Breast epithelium (tissue), 3 donors: ENCODE data around the gene ZBTB34.

Experiments
- CTCF ChIP-seq, 3 donors: fragments of 450-650 bp; IDR thresholded peaks; one replicate each; pipeline ENCODE4 v1.5.1; 2016 to 2017; ENCODE audit warnings: antibody characterized with exemption in 3 of 3, mild to moderate bottlenecking in 3 of 3, moderate library complexity in 3 of 3
- POLR2A ChIP-seq: fragments of 450-650 bp; IDR thresholded peaks from one replicate; pipeline ENCODE4 v1.6.1; 2016; ENCODE audit warnings: antibody characterized with exemption, mild to moderate bottlenecking, moderate library complexity
- POLR2AphosphoS5 ChIP-seq, 3 donors: sonication (generic); formaldehyde crosslinking; IDR thresholded peaks; one replicate each; pipeline ENCODE4 v1.6.1; 2017; ENCODE audit warnings: antibody characterized with exemption in 3 of 3

GRCh38 chr9:126857261-126857960, 3.0 kb upstream of the ZBTB34 start:
- TF ChIP-seq POLR2AphosphoS5 (IDR thresholded peaks at IDR 0.05) (no peak), CTCF (IDR thresholded peaks at IDR 0.05) (no peak), POLR2A (no peak)
